Germinal center (tissue), 1 donor: ENCODE results near the gene SDHD.
A peak's percentile ranks its signal among the peaks of the same experiment; 100 is the strongest.
"Not testable (repeated sequence)": the region's sequence is repeated elsewhere in the genome, so short reads cannot be mapped to it uniquely, and the experiment has no call there.

ENCODE experiments used
- DNase-seq: peaks from one replicate; pipeline ENCODE4 v3.0.0; 2012; ENCODE audit warnings: mixed read lengths, low spot score

The SDHD gene

DNA sequence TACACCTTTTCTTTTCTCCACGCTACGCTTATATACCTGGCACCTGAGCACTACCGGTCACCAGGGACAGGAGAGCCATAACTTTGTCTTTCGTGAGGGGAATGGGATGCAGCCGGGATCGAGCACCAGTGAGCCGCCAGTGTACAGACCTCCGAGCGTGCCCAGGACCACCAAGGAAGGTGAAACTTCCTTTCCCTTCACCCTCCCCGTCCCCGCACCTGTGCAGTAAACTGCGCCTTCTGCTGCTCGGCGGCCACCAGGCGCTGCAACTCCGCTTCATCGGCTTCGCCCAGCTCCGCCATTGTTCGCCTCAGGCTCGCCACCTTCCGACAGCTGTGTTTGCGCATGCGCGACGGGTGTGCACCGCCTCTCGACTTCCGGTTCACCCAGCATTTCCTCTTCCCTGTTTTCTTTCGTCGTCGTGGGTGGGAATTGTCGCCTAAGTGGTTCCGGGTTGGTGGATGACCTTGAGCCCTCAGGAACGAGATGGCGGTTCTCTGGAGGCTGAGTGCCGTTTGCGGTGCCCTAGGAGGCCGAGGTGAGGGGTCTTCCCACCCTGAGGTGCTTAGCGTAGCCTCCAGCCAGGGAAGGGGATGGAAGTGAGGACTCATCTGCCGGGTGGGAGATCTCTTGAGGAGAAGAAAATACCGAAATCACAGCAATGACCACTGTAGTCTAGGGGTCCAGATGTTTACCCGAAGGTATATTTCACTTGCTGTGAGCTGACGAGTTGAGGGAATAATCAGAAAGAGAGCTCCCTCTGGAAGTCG, at the start of gene SDHD, which contains the start of gene TIMM8B:
SDHD (plus strand) TSS at position 452 of the 770 bp plus-strand sequence; CDS start at position 487, 35 bp downstream.
TIMM8B (minus strand) TSS at position 335 of the 770 bp plus-strand sequence; CDS start at position 302, 33 bp downstream.
- DNase-seq = peak; percentile 94

DNA sequence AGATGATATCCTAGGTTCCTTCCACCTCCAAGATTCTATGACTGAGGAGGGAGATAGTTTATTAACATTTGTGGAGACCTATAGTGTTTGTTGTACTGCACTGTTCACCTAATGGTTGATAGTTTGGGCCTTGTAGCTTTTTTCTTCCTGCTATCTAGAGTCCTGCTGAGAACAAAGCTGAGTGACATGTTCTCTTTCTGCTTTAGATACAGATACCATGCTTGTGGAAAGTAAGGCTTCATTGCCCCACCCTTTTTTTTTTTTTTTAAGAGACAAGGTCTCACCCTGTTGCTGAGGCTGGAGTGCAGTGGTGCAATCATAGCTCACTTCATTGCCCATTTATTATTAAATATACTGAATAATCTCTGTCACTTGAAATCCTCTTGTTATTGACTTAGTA, 49.1 kb upstream of the SDHD start:
- DNase-seq = no peak

DNA sequence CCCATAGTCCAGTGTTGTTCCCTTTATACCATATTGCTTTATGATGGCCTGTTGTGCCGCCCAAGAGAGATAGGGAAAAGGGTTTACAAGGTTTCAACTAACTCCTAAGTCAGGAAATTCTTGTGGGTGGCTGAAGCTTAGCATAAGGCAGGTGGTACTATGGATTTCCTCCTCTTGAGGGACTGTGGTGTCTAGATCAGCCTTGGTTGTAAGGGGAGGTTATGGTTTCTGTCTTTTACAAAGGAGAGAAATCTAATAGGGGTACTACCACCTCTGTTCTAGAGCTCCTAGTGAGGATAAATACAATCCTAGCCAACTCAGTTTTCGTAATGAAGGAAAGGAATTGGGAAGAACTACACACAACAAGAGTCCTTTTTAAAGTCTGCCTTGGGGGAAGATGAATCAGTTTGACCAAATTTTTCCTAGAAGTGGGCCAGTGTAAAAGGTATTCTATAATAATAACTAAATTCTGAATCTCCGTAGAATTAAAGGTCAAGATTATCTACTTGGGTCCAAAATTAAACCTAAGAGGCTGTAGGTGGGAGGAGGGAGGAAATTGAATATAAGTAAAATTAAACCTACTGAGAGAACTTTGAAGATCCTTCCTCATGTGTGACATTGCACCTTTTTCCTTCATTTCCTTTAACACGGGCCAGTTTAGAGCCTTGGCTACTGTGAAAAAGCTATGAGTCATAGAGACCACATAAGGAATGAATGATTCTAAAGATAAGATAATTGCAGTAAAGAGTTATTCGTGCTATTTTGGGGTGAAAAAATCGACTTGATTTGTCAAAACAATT, 44.3 kb upstream of the SDHD start:
- DNase-seq = no peak

DNA sequence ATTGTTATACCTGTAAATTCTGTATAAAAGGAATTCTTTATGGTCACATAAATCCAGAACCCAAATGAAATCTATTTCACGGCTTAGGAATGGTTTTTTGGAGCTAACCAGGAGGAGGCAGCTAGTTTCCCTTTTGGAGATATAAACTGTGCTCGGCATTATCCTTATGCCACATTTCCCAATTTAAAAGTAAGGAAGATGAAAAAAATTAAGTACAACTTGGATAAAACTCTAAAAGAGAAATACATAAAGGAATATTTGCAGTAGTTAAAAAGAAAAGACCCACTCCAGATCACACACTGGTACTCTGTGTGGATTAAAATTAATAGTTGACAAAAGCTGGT, 43.7 kb upstream of the SDHD start:
- DNase-seq = no peak

DNA sequence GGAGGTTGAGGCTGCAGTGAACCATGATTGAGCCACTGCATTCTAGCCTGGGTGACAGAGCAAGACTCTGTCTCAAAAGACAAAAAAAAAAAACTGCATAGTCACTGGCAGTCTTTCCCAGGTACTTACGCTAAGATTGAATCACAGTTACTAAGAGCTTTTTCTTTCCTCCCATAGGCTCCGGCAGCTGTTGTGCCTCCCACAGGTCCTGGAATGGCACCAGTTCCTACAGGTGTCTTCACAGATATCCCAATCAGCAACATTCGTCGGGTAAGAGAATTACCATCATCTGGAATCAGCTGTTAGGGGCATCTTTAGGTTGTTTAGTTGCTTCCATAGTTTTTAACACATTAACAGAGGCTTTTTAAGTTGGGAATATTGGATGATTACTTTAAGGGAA, 41.7 kb upstream of the SDHD start:
- DNase-seq = no peak

DNA sequence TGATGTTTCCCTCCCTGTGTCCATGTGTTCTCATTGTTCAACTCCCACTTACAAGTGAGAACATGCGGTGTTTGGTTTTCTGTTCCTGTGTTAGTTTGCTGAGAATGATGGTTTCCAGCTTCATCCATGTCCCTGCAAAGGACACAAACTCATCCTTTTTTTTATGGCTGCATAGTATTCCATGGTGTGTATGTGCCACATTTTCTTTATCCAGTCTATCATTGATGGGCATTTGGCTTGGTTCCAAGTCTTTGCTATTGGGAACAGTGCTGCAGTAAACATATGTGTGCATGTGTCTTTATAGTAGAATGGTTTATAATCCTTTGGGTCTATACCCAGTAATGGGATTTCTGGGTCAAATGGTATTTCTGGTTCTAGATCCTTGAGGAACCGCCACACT, 40.0 kb upstream of the SDHD start:
- DNase-seq = not testable (repeated sequence)

DNA sequence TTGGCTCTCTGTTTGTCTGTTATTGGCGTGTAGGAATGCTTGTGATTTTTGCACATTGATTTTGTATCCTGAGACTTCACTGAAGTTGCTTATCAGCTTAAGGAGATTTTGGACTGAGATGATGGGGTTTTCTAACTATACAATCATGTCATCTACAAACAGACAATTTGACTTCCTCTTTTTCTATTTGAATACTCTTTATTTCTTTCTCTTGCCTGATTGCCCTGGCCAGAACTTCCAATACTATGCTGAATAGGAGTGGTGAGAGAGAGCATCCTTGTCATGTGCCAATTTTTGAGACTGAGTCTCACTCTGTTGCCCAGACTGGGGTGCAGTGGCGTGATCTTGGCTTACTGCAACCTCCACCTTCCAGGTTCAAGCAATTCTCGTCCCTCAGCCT, 38.4 kb upstream of the SDHD start:
- not testable (repeated sequence) for DNase-seq

DNA sequence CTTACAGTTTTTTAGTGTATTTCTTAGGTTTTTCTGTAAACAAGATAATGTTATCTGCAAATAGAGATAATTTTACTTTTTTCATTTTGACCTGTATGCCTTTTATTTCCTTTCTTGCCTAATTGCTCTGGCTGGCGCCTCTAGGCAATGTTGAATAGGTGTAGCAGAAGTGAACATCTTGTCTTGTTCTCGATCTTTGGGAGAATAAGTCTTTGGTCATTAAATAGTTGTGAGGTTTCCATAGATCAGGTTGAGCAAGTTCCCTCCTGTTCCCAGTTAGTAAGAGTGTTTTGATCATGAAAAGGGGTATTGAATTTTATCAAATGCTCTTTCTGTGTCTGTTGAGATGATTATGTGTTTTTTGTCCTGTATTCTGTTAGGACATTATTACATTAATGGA, 36.9 kb upstream of the SDHD start:
- DNase-seq = no peak

DNA sequence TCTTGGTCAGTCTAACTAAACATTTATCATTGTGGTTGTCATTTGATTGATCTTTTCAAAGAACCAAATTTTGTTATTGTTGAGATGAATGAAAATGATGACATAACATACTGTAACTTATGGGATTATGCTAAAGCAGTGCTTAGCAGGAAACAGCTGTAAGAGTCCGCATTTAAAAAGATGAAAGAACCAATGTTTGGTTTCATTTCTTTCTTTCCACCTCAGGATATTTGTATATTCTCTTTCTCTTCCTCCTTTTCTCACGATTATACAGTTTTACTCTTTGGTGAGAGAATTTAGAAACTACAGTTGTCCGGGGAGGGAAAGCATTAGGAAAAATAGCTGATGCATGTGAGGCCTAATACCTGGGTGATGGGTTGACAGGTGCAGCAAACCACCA, 36.0 kb upstream of the SDHD start:
- DNase-seq = peak; percentile 54

DNA sequence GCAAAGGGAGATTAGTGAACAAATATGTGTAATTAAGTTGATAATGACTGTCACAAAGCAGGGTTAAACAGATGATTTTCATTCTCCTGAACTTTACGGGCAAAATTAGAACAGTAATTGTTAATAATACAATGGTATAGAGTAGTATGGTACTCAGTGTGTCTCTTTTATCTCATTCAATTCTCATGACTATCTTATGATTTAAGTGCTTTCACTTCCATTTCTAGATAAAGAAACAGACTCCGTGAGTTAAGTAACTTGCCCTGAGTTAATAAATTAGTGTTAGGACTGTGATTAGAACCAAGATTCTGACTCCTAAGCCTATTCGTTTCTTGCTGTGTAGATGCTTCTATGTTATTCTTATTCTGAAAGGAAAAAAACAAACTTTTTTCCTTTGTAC, 34.9 kb upstream of the SDHD start:
- DNase-seq = no peak

DNA sequence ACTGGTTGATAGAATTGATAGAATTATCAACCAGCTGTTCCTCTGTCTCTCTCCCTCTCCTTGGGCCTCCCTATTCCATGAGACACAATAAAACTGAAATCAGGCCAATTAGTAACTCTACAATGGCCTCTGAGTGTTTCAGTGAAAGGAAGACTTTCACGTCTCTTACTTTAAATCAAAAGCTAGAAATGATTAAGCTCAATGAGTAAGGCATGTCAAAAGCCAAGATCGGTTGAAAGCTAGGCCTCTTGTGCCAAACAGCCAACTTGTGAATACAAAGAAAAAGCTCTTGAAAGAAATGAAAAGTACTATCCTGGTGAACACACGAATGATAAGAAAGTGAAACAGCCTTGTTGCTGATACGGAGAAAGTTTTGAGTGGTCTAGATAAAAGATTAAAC, 29.5 kb upstream of the SDHD start:
- no peak for DNase-seq

DNA sequence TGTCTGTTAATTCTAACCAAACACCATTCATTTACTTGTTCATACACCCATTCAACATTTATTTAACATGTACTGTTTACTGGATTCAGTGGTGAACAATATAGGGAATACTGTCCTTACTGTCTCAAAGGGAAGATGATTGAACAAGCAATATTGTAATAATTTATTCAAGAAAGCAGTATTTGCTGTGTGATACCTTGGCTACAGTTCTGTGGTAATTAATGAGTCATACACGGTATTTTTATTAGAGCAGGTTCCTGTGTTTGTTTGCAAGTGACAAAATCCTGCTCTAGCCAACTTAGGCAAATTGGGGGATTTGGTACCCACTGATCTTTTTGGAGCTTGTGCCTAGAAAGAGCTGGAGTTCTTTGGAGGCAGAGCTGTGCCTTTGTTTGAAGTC, 28.6 kb upstream of the SDHD start:
- no peak for DNase-seq

DNA sequence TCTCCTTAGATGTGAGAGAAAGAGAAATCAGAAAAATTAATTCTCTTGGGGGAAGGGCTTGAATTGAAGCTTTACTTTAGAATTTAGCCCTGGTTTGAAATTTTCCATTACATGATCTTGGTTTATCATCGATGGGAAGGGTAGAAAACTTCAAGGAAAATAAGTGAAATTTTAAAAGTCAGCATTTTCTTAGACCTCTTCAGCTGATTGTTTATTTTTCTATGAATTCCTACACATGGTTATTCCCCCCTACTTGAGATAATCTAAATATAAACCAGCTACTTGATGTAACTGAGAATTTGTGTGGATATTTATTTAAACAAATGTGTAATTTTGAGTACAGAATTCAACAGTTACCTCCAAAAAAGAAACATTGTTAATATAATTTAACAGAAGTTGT, 23.8 kb upstream of the SDHD start:
- no peak for DNase-seq

DNA sequence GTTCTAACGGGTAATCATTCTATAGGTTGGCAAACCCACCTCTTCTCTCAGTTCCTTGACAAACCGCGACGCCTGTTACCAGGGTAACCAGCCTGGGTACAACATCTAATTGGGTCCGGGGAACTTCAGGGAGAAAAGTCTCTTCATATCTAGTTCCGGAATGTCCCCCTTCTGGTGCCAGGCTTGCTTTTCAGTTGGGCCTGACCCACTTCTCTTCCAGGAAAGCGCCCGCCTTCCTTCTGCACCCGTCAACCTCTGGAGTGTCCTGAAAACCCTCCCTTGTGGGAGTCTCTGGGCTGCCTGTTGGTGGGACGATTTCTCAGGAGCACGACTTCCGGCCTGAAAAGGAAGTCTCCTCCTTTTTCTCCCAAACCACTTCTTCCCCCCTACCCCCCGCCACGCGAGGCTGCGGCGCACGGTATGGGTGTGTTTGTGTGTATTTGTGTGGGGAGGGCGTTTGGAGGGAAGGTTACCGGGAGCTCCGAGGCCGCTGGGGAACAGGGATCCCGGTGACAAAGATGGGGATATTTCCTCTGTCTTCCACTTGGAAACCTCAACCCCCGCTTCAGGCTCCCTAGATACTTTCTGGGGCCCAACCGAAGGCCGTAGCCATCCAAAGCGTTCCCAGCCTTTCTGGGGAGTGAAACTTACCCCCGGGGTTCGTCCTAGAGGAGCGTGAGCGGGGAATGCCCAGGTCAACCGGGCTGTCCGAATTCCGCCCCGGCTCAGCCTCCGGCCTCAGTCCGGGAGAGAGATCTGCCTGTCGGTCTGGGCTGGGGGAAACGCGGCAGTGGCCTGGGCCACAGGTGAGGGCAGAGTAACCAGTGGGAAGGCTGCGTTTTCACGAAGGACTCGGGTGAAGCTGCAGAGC, 12.5 kb upstream of the SDHD start, which contains the start of the genes NKAPD1 and PIH1D2:
NKAPD1 (plus strand) TSS at position 359 of the 871 bp plus-strand sequence. CDS start 1,276 bp downstream, outside the sequence.
PIH1D2 (minus strand) TSS at position 77 of the 871 bp plus-strand sequence. CDS start 843 bp downstream, outside the sequence.
- DNase-seq = peak; percentile 81

DNA sequence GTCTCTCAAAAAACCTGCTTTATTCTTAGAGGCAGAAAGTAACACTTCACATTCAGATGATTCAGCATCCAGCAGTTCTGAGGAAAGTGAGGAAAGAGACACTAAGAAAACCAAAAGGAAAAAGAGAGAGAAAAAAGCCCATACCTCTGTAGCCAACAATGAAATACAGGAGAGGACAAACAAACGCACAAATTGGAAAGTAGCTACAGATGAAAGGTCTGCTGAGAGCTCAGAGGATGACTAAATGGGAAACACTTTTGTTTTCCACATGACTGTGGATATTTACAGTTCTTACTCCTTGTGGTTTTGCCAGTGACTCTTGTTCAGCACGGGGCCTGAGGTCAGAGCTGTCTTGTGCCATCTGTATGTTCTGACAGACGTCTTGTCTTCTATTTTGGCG, 3.9 kb upstream of the SDHD start:
- no peak for DNase-seq

DNA sequence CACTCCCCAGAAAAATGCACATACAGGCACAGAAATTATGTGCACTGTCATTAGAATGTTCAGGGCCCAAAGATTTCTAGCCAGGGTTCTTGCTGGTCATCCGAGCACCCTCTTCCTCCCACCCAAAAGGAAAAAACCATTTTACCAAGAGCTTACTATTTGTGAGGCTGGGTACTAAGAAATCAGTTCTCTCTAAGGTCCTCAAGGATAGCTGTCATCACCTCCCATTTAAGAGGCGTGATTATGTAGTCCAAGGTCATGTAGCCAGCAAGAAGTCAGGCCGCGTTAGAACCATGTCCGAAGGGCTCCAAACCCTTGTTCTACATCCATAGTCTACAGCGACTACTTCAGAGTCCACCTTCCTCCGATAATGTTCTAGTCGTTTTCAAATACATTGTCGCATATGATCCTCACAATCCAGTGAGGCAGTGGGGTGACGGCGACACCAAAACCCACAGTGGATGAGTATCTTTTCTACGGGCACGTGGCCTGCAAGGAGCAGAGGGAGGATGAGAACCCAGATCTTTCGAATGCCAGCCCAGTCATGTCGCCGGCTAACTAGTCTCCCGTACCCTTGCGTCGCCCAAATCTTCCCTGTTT, 751 bp upstream of the SDHD start:
- DNase-seq = peak; percentile 52

DNA sequence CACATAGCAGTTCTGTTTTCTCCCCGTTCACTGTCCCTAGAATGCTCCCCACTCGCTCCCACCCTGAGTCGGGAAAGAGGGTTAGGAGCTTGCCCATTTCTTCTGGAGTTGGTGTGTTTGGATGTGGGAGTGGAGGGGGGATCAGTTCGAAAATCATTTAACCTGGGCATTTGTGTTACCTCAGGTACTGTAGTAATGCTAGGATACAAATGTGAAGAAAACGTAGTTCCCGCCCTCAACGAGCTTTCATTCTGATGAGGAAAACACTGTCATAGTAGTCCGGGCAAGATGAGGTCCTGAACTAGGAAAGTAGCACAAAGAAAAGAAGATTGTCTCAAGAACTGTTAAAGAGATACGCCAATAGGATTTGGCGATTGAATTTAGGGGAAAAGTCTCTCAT, 539 bp downstream of the SDHD start:
- no peak for DNase-seq

DNA sequence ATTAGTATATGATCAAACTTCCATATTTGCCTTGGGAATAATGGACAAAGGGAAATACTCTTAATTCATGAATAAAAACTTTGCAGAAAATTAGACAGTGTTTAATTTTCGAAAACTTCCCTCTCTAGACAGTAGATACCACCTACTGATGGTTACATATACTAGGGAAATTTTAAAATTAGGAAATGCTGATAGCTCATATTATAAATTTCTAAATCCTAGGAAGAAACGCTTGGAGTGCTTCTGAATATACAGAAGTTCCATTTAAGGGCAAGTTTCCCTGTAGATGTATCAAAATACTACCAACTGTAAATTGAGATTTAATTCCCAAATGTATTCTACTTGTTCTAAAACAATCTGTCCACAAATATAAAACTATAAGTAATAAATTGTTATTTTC, 8.6 kb downstream of the SDHD start:
- DNase-seq = not testable (repeated sequence)

DNA sequence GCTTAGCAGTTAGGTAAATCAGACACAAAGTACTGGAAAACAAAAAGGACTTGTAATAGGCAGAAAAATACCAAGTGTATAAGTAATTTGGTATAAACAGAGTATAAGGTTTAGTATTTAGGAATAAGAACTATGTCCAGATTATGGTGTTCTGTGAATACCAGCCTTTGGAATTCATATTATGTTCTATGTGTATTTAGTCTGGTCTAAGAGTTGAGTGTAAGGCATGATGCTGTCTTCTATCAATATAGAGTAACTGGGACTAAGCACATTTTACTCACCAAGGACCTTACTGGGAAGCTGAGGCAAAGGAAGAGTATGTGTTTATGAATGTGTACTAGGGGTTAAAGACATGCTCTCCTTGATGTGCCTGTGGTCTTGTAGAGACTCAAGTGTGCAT, 9.5 kb downstream of the SDHD start:
- no peak for DNase-seq

DNA sequence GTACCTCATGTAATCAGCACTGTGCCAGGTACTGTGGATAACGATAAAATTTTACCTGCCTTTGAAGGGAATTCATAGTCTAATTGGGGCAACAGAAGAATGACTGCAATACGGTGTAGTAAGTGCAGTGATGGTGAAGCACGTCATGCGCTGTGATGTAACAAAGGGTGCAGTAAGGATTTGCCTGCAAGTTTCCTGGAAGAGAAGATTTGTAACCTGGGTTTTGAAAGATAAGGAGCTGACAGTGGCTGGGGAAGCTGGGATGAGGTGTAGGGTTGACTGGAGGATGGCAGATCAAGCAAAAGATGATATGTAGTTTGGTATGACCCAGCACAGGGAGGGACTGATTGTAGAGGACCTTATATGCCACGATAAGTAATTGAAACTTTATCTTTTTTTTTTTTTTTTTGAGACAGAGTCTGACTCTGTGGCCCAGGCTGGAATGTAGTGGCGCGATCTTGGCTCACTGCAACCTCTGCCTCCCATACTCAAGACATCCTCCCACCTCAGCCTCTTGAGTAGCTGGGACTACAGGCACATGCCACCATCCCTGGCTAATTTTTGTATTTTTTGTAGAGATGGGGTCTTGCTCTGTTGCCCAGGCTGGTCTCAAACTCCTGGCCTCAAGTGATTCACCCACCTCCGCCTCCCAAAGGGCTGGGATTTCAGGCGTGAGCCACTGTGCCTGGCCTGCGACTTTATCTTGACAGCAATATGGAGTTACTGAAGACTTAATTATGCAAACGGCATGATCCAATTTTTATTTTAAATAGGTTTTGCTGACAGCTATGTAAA, 11.3 kb downstream of the SDHD start:
- DNase-seq = no peak

DNA sequence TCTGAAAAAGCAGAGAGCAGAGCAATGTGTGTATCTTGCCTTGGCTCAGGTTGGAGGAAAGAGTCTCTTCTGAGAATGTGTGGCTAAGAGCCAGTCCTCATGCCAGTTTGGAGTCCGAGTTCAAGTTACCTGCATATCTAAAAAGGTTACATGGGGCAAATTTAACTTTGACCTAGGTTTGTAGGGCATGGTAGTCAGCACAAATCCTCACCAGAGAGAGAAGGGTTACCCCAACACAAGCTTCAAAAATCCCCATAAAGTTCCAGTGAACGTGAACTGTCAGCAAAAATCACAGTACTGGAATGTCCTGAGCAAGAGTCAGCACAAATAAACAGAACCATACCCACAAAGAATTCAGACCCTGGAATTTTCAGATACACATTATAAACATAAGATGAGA, 13.8 kb downstream of the SDHD start:
- no peak for DNase-seq
